HTR-8/SVneo (cell line): ENCODE measurements around the gene ADSS2.
"Not testable (repeated sequence)": the region's sequence is repeated elsewhere in the genome, so short reads cannot be mapped to it uniquely, and the experiment has no call there.

Experiments used
- DNase-seq: peaks from one replicate; pipeline ENCODE4 v3.0.0; 2011; ENCODE audit warnings: low spot score, mixed read lengths; ENCODE audit not compliant: insufficient read length
- FAIRE-seq: peaks from 2 replicates; lab custom pipeline; 2011; peaks lifted over from hg19 to GRCh38; lab: Jason Lieb, UNC

ADSS2 gene

GRCh38 chr1:244369256-244370057 is 82.3 kb downstream of the ADSS2 start:
- FAIRE-seq, result no peak
- no peak for DNase-seq

GRCh38 chr1:244368279-244368678 is 83.4 kb downstream of the ADSS2 start:
- FAIRE-seq (no peak), DNase-seq (no peak)

GRCh38 chr1:244367399-244368114 is 84.2 kb downstream of the ADSS2 start:
- DNase-seq (no peak), FAIRE-seq (no peak)

- no peak for DNase-seq
- no peak for FAIRE-seq
Measured at GRCh38 chr1:244365809-244366208, 85.9 kb downstream of the ADSS2 start.

GRCh38 chr1:244365262-244365661 is 86.4 kb downstream of the ADSS2 start:
- not testable (repeated sequence) for FAIRE-seq, DNase-seq

- FAIRE-seq (no peak), DNase-seq (no peak)
Measured at GRCh38 chr1:244362476-244362875, 89.2 kb downstream of the ADSS2 start.

- FAIRE-seq (no peak), DNase-seq (peak; percentile 66)
Measured at GRCh38 chr1:244361764-244362473, 89.8 kb downstream of the ADSS2 start.
